ENCODE measurements around the gene MKLN1.

Gene MKLN1

DNA sequence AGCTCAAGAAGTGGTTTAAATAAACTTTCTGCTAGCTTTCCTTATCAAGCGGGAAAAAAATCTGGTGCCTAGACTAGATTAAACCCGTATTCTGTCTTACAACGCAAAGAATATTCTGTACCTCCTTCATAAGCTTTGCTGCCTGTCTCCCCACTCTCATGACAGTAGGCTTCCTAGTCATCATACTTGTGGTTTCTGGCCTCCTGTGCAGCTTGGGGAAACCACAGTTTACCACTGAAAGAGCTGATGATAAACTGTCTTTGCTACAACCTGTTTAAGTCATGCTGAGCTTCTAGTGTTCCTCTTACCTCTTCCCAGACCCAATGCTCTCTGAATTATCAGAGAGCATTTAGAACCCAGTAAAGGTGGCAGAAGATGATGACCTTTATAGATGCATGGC, 173.7 kb downstream of the MKLN1 start:
- H3K27me3 ChIP-seq (ENCODE audit: insufficient read depth, low read length) = no peaks in the 10 kb centered on the region
- peaks cover 13% of the 10 kb centered on the region; the same call in 1 of the 2 replicates for H3K36me3 ChIP-seq (ENCODE audit: insufficient read depth, low read length)
- H3K27ac ChIP-seq (ENCODE audit: low read depth, low read length, poor library complexity, severe bottlenecking) = no peak overlapping the region
- H3K9ac ChIP-seq (ENCODE audit: low read length) = no peak overlapping the region
- TF ChIP-seq, protein P1, sequence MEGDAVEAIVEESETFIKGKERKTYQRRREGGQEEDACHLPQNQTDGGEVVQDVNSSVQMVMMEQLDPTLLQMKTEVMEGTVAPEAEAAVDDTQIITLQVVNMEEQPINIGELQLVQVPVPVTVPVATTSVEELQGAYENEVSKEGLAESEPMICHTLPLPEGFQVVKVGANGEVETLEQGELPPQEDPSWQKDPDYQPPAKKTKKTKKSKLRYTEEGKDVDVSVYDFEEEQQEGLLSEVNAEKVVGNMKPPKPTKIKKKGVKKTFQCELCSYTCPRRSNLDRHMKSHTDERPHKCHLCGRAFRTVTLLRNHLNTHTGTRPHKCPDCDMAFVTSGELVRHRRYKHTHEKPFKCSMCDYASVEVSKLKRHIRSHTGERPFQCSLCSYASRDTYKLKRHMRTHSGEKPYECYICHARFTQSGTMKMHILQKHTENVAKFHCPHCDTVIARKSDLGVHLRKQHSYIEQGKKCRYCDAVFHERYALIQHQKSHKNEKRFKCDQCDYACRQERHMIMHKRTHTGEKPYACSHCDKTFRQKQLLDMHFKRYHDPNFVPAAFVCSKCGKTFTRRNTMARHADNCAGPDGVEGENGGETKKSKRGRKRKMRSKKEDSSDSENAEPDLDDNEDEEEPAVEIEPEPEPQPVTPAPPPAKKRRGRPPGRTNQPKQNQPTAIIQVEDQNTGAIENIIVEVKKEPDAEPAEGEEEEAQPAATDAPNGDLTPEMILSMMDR (IDR thresholded peaks at IDR 0.05; ENCODE audit: low read length) = no peak
- no peak for TF ChIP-seq EZH2 (IDR thresholded peaks at IDR 0.05; ENCODE audit: borderline replicate concordance, low read length)
- H3K4me2 ChIP-seq (ENCODE audit: low read length) = no peak overlapping the region
- H4K20me1 ChIP-seq (ENCODE audit: insufficient read depth, low read length) = no peaks in the 10 kb centered on the region
- no peak overlapping the region for H2AFZ ChIP-seq (ENCODE audit: low read length)
- no peaks in the 10 kb centered on the region for H3K9me2 ChIP-seq (ENCODE audit: low read depth, low read length)
- no peak overlapping the region for H3K4me3 ChIP-seq (ENCODE audit: low read depth, low read length, poor library complexity, severe bottlenecking)
- no peaks in the 10 kb centered on the region for H3K4me1 ChIP-seq (ENCODE audit: insufficient read depth, low read length, severe bottlenecking)
- no peaks in the 10 kb centered on the region for H3K79me2 ChIP-seq (ENCODE audit: insufficient read depth, low read length)
- H3F3A ChIP-seq (ENCODE audit: insufficient read depth, low read length) = no peaks in the 10 kb centered on the region; the same call in 1 of the 2 replicates
- H3K9me3 ChIP-seq (ENCODE audit: low read length) = no peaks in the 10 kb centered on the region

DNA sequence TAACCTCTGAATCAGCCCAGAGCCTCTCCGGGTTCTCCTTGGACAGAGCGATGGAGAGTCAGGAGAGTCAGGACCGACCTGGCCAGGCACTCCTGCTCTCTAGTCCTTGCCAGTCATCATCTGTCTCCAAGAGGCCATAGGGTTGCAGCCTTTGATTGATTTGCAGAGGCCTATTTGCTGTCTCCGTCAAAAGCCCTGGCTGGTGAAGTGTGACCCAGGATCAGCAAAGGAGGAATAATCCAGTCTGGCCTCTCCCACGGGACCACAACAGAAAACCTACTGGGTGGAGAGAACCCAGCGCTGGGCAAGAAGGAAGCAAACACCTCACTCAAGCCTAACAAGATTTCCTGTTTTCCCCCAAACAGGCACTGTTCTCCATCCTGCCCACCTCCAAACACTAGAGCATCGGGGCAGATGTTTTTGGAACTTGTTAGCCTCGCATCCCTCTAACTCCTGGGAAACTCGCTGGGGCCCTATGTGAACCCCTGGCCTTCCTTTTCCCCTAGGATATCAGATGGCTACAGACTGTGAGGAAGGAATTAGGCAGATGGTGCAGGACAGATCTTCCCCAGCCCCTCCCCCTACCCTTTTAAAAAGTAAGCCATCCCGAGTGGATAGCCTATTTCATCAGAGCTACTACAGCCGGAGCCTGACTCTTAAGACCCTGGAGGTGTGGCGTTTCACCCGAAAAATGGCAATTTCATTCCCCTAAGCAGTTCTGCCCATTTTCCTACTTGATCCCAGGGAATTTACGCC, 174.4 kb downstream of the MKLN1 start:
- H3F3A ChIP-seq (ENCODE audit: insufficient read depth, low read length) = no peaks in the 10 kb centered on the region; the same call in 1 of the 2 replicates
- H3K4me2 ChIP-seq (ENCODE audit: low read length) = no peak overlapping the region
- no peaks in the 10 kb centered on the region for H3K9me2 ChIP-seq (ENCODE audit: low read depth, low read length)
- H3K27ac ChIP-seq (ENCODE audit: low read depth, low read length, poor library complexity, severe bottlenecking) = no peak overlapping the region
- no peaks in the 10 kb centered on the region for H3K27me3 ChIP-seq (ENCODE audit: insufficient read depth, low read length)
- H3K4me1 ChIP-seq (ENCODE audit: insufficient read depth, low read length, severe bottlenecking) = no peaks in the 10 kb centered on the region
- H3K4me3 ChIP-seq (ENCODE audit: low read depth, low read length, poor library complexity, severe bottlenecking) = no peak overlapping the region
- H3K9me3 ChIP-seq (ENCODE audit: low read length) = no peaks in the 10 kb centered on the region
- TF ChIP-seq, protein P1 (IDR thresholded peaks at IDR 0.05; ENCODE audit: low read length) = no peak
- no peak overlapping the region for H3K9ac ChIP-seq (ENCODE audit: low read length)
- H3K36me3 ChIP-seq (ENCODE audit: insufficient read depth, low read length) = peaks cover 8% of the 10 kb centered on the region; the same call in 1 of the 2 replicates
- no peaks in the 10 kb centered on the region for H3K79me2 ChIP-seq (ENCODE audit: insufficient read depth, low read length)
- no peak overlapping the region for H2AFZ ChIP-seq (ENCODE audit: low read length)
- no peaks in the 10 kb centered on the region for H4K20me1 ChIP-seq (ENCODE audit: insufficient read depth, low read length)

GRCh38 chr7:131502810-131503508, 175.3 kb downstream of the MKLN1 start:
- H3K27me3 ChIP-seq (ENCODE audit: insufficient read depth, low read length) = no peaks in the 10 kb centered on the region
- no peak overlapping the region for H2AFZ ChIP-seq (ENCODE audit: low read length)
- no peaks in the 10 kb centered on the region for H3K4me1 ChIP-seq (ENCODE audit: insufficient read depth, low read length, severe bottlenecking)
- no peaks in the 10 kb centered on the region for H3K79me2 ChIP-seq (ENCODE audit: insufficient read depth, low read length)
- H3F3A ChIP-seq (ENCODE audit: insufficient read depth, low read length) = no peaks in the 10 kb centered on the region; the same call in 1 of the 2 replicates
- H3K9ac ChIP-seq (ENCODE audit: low read length) = no peak overlapping the region
- no peak overlapping the region for H3K4me3 ChIP-seq (ENCODE audit: low read depth, low read length, poor library complexity, severe bottlenecking)
- no peaks in the 10 kb centered on the region for H4K20me1 ChIP-seq (ENCODE audit: insufficient read depth, low read length)
- no peaks in the 10 kb centered on the region for H3K9me2 ChIP-seq (ENCODE audit: low read depth, low read length)
- H3K4me2 ChIP-seq (ENCODE audit: low read length) = no peak overlapping the region
- no peak overlapping the region for H3K27ac ChIP-seq (ENCODE audit: low read depth, low read length, poor library complexity, severe bottlenecking)
- H3K9me3 ChIP-seq (ENCODE audit: low read length) = no peaks in the 10 kb centered on the region
- 0 out of 2 replicates have a peak, but pooled peaks cover under 1% of the 10 kb centered on the region for H3K36me3 ChIP-seq (ENCODE audit: insufficient read depth, low read length)
- TF ChIP-seq, protein P1 (IDR thresholded peaks at IDR 0.05; ENCODE audit: low read length) = no peak
- TF ChIP-seq EZH2 (IDR thresholded peaks at IDR 0.05; ENCODE audit: borderline replicate concordance, low read length) = no peak

Data from OCI-LY1 (cell line).